ENCODE data around the gene TBCEL.

GRCh38 chr11:121105063-121105480 is 81.2 kb downstream of the TBCEL start:
- TF ChIP-seq SPI1 (IDR thresholded peaks at IDR 0.05; ENCODE audit: low read depth, low read length) (no peak), POLR2A (IDR thresholded peaks at IDR 0.05; ENCODE audit: low read depth, low read length) (no peak), TAF1 (IDR thresholded peaks at IDR 0.05; ENCODE audit: low read depth, low read length) (no peak), POLR2AphosphoS5 (IDR thresholded peaks at IDR 0.05; ENCODE audit: low read depth, low read length) (no peak), POU2F2 (IDR thresholded peaks at IDR 0.05; ENCODE audit: low read depth, low read length) (no peak)
